LNCaP clone FGC (cell line): ENCODE data around the gene PDHA2.
A peak's percentile ranks its signal among the peaks of the same experiment; 100 is the strongest.

Experiments used
- DNase-seq: peaks from one replicate; pipeline ENCODE4 v3.0.0-alpha.2; 2011; ENCODE audit warnings: low read depth
- H3K4me3 ChIP-seq: 2 replicates; pipeline ENCODE4 v1.5.1; 2011; ENCODE audit warnings: mild to moderate bottlenecking, low read depth, low read length, control low read depth
- TF ChIP-seq, protein P1 (sequence below): IDR thresholded peaks from 2 replicates; pipeline ENCODE4 v1.5.1; 2012; ENCODE audit warnings: mild to moderate bottlenecking; ENCODE audit not compliant: control insufficient read depth, insufficient read depth; ENCODE audit errors: extremely low read depth

The PDHA2 gene

GRCh38 chr4:95869961-95870500 is 30.1 kb downstream of the PDHA2 start:
- H3K4me3 ChIP-seq, result no peak overlapping the region
- no peak for DNase-seq
- TF ChIP-seq, protein P1, sequence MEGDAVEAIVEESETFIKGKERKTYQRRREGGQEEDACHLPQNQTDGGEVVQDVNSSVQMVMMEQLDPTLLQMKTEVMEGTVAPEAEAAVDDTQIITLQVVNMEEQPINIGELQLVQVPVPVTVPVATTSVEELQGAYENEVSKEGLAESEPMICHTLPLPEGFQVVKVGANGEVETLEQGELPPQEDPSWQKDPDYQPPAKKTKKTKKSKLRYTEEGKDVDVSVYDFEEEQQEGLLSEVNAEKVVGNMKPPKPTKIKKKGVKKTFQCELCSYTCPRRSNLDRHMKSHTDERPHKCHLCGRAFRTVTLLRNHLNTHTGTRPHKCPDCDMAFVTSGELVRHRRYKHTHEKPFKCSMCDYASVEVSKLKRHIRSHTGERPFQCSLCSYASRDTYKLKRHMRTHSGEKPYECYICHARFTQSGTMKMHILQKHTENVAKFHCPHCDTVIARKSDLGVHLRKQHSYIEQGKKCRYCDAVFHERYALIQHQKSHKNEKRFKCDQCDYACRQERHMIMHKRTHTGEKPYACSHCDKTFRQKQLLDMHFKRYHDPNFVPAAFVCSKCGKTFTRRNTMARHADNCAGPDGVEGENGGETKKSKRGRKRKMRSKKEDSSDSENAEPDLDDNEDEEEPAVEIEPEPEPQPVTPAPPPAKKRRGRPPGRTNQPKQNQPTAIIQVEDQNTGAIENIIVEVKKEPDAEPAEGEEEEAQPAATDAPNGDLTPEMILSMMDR, result no peak

DNA sequence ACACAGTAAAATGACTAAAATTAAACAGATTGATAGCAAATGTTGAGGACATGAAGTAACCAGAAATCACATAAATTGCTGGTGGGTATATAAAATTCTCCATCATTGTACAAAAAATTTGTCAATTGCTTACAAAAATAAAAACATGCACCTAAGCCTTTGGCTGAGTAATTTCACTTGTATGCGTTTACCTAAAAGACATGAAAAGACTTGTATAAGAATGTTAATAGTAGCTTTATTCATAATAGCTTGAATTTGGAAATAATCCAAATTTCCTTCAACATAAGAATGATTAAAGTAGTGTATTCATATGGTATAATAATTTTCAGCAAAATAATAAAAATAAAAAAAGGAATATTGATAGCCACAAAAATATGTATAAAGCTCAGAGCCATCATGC is 37.7 kb downstream of the PDHA2 start:
- H3K4me3 ChIP-seq, result no peak overlapping the region
- DNase-seq, result no peak
- TF ChIP-seq, protein P1, result no peak

DNA sequence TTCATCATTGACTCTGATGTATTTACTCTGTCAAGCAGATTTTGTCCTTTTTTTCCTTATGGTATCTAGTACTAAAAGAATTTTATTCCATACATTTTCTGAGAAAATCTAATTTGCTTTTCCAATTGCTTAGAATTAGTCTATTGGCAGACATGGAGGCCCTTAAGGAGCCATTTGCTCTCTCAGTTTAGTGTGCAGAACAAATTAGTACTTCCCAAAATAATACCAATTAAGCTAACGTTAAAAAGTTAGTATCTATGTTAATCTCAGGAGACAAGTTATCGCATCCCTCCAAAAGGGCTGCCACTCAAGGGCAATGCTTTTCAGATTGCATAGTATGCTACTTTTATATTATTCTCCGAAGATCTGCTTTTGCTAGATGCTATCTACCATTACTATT is 47.7 kb downstream of the PDHA2 start:
- no peak overlapping the region for H3K4me3 ChIP-seq
- DNase-seq, result no peak
- TF ChIP-seq, protein P1, result no peak

DNA sequence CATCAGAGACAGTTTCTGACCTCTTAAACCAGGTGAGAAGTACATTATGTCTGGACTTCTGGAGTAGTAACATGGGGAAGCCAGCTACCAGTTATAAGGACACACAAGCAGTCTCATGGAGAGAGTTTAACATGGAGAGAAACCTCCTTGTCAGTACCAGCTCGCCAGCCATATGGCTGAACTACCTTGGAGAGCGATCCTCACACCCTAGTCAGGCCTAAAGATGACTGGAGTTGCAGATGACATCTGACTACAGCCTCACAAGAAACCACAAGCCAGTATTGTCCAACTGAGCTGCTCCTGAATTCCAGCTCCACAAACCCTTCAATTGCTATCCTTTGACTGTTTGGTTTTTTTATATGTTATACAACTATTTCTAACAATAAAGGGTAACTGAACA is 49.8 kb downstream of the PDHA2 start:
- TF ChIP-seq, protein P1, result no peak
- H3K4me3 ChIP-seq, result no peak overlapping the region
- peak; percentile 0 for DNase-seq
